Glomerular endothelial cell (primary cell): Measurements from ENCODE around the gene DHRS12. TPM values are rescaled to one million over a fixed set of nuclear protein-coding genes. Genes with fewer than 3 reads are reported as not detected.

Experiments used
- DNase-seq: peaks from one replicate; pipeline ENCODE4 v3.0.0-alpha.2; 2011; ENCODE audit warnings: low read depth, low spot score; ENCODE audit errors: extremely low read depth
- total RNA-seq: library from RNA; depleted of rRNA; stranded (reverse); fragments of >200 nt; gene quantifications from 2 replicates; pipeline ENCODE4 v1.2.3, GENCODE V29; 2015

The DHRS12 gene
- total RNA-seq, 1 donor from 2014 or later, result 14.2 TPM

DNA sequence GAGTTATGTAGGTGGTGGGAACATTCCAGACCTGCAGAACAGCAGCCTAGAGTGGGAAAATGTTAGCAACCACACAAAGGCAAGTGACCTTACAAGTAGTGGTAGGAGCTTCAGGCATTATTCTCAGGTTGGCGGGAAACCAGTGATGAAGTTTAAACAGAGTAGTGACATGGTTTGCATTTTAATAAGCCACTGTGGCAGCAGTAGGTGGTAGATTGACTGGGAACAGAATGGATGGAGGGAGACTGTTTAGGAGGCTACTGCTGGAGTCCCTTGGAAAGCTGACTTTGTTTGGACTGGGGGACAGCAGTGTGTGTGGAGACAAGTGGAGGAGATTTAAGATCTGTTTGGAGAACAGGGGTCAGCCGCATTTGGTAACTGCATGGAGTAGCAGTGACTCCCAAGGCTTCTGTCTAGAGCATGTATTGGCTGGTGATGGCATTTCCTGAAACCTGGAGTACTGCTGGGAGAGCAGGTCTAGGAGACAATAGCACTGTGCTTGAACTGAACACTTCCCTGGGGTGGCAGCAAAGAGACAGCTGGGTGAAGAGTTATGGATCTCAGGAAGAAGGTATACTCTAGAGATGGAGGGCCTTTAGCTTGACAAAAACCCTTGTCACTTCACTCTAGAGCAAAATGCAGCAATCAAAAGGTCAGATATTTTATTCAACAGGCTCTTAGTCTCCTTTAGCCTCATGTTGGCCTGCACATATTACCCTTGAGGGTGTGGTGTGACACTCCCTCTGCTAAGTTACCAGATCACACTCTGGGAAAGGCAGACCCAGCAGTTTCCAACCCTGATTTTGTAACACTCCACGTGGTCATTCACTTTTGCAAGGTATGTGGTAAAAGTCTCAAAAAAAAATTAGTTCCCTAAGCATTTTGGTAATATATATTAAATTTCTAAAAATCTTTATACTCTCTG, 70.3 kb downstream of the DHRS12 start:
- no peak for DNase-seq

DNA sequence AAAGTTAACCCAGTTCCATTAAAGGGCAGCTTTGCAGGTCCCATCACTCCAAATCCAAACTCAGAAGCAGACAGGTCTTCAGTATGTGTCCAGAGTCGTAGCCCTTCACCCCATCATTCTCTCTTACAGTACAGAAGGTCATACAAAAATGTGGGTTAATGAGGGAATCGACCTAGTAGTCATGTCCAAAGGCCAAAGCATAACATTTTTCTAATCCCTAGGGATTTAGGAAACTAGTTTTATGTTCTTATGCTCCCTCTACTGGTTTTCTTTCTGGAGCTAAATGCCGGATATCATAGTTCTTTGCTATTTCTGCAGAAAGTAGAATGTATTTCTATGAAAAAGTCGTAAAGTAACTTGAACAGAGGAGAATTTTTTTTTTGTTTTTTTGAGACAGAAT, 72.2 kb downstream of the DHRS12 start:
- DNase-seq, result no peak

DNA sequence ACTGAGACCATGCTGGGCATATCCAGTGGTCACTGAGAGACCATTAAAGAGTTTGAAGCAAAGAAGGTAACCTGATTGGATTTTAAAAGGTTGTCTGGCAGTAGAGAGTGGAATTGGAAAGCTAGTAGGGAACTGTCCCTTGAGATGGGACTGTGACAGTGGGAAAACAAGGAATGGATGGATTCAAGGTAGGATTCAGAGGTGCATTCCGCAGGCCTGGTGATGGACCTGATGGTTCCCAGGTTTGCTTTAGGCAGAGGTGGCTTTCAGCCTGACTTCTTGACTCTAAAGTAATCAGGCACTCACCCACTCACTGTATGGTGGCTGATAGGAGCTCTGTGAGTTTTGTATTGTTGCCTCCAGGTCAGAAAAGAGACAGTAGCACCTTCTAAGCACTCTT, 73.0 kb downstream of the DHRS12 start:
- DNase-seq, result no peak

DNA sequence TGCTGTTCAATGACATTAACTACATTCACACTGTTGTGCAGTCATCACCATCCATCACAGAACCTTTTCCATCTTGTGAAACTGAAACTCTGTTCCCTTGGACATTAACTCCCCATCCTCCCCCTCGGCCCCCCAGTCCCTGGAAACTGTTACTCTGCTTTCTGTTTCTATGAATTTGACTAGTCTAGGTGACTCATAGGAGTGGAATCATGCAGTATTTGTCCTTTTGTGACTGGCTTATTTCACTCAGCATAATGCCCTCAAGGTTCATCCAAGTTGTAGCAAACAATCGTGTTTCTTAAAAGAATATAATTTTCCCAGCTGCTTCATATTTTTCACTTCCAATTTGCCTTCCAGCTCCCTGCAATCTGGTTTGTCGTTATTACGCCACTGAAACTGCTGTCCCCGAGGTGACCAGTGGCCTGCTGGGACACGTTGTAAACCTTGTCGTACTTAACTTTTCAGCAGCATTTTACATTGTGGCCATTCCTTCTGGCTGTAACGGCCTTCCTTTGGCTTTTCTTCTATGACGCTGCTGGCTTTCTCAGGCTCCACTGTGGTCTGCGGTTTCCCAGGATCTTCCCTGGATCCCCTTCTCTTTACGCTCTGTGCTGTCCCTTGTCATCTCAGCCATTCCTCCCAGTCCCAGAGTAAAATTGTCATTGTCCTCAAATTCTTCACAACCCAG, 74.0 kb downstream of the DHRS12 start:
- DNase-seq, result peak; percentile 25

DNA sequence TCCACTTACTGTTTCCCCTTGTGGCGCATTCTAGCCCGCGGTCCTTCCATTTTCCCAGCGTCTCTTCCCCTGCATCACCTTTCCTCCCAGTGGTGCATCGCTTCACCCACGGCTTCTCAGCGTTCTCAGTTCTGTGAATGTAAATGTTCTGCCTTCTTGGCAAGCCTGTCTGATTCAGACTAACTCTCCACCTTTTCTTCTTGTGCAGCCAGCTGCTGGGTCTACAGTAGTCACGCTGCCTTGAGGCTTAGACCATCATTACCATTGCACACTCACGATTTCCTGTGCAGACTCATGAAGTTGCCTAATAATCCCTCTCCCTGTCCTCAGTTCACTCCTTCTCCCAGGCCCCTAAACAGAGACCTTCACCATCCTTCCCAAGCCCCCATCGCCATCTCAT, 75.0 kb downstream of the DHRS12 start:
- DNase-seq, result no peak

DNA sequence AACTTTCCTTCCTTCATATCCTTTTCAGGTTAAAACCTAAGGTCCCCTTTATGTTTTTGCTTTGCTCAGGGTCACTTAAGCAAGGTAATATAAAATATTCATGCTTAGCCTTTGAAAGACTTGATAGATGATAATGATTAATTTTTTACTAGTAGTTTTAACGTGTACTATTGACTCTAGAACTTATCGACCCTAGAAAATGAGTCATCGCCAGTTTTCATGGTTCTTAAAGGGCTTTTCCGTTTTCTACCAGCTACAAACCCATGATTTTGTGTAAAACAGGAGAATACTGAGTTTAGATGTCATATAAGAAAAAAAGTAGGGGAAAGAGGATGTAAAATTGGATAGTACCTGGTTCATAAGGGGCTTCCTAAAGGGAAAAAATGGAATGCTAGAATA, 75.7 kb downstream of the DHRS12 start:
- no peak for DNase-seq

DNA sequence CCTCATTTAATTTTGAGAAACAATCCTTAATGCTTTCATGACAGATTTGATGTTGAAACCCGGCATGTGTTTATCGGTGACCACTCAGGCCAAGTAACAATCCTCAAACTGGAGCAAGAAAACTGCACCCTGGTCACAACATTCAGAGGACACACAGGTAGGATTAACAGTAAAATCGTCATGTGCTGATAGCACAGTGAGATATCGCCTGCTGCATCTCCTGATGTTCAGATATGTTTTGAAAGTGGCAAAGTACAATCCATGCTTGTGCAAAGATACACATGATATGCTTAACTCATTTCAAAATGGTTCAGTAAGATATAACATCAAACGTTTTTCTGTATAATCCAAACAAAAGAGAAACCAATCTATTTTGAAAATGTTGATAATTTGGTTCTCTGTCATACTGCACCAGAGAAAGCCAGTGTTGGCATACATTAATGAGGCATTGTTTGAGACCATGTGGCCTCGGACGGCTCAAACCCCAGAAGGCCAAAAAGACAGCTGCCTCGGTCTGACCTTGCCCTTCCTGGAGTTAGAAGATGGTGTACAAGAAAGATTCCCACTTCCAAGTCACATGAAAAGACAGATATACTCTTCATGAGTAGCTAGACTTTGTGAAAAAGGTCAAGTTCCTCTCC, 76.2 kb downstream of the DHRS12 start:
- DNase-seq, result no peak

DNA sequence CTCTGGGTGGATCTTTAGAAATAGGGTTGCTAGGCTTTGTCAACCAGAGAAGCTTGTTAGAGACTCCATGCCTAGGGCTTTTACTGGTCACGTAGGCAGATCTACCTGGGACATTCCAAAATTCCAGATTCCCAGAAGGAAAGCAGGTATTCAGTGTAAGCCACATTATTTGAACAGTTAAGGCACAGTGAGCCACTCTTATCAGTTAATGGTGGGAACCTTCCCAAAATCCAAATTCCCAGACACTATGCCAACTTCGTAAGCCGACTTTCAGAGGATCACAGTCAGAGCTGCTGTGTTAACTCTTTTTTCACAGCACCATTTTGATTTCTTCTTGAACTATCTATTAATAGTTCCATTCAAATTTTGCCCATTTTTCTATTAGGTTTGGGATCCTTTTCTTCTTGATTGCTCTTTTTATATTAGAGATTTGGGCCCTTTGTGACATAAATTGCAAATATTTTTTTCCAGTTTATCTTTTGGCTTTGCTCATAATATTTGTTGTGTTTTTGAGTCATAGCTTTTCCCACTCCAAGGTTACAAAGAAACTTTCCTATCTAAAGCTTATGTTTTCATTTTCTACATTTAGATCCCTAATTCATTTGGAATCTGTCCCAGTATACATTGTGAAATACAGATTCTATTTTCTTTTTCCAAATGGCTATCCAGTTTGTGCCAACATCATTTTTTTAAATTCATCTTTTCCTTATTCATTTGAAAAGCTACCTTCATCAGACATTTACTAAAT, 77.3 kb downstream of the DHRS12 start:
- no peak for DNase-seq

DNA sequence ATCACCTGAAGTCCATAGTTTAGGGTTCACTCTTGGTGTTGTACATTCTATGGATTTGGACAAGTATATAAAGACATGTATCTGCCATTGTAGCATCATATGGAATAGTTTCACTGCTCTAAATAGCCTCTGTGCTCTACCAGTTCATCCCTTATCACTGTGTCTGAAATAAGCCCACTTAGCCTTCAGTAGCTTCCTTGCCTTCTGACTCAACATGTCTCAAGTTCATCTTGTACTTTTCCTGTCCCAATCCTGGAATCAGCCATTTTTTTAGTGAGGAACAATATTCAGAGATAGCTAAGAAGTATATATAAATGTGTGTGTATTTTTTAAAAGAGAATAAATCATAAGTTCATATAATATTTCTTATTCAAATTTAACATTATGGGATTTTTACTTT, 79.2 kb downstream of the DHRS12 start:
- no peak for DNase-seq

DNA sequence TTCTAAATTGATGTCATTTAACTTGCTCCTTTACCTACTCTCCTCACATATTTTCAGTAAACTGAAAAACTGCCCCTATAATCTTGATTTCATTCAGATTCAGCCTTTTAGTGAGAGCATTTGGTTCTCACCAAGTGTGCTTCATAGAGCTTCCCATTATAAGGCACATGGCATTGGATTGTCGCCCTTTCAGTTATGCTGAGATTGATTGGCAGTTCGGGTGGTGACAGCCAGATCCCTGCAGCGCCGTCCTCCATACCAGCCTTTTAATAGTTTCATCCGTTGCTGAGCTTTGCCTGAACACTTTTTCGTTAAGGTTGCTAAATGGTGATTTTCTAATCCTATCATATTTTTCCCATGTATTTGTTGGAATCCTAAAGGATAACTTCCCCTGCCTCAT, 80.4 kb downstream of the DHRS12 start:
- no peak for DNase-seq

DNA sequence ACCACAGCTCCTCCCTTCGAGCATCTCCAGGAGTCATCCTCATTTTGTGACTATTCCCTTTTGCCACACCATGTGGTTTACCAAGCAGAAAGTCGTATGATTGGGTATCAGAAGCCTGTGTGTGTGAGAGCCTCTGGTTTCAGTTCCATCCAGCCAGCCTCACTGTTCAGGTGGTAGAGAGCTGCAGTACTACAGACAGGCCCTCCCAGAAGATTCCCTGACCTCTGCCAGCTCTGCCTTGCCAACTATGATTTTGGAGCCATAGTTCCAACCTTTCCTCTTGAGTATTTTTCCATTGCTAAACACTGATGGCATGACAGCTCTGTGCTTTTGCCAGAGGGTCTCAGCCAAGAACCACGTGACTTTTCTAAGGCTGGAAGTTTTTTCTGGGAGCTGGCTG, 82.5 kb downstream of the DHRS12 start:
- DNase-seq, result no peak

DNA sequence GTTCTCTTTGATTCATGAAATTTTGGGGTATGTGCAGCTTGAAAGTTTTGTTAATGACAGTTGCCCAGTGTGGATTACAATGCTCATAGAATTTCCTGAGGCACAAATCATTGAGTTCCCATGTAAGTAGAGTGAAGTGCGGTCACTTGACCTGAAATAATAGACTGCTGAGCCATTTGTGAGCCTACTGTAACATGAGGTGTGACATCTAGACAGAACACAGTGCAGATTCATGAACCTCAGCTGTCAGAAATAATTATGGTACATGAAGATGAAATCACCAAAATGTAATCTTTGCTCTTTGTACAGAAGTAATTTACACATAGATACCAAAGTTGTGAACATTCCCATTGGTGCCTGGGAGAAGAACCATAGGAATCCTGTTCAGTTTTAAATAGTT, 84.6 kb downstream of the DHRS12 start:
- DNase-seq, result no peak

Other genes with a start within 250 kb of the DHRS12 start
- 3.9 and 4.9 TPM in 2 replicates for gene WDFY2, start 219.7 kb downstream of the DHRS12 start, total RNA-seq
- gene TMEM272, start 41.0 kb upstream of the DHRS12 start, total RNA-seq, result not detected in 2 replicates
- gene CCDC70, start 57.8 kb upstream of the DHRS12 start, total RNA-seq, result not detected in 2 replicates
- 9.9 and 16.5 TPM in 2 replicates for gene ATP7B, start 207.3 kb upstream of the DHRS12 start, total RNA-seq
- gene ALG11, start 208.2 kb upstream of the DHRS12 start, total RNA-seq, result 19.8 and 28.3 TPM in 2 replicates
- 11.6 and 11.7 TPM in 2 replicates for gene UTP14C, start 220.5 kb upstream of the DHRS12 start, total RNA-seq